CD4-positive, alpha-beta T cell (primary cell): ENCODE measurements around the gene PODXL. TPM values are rescaled to one million over a fixed set of nuclear protein-coding genes. Genes with fewer than 3 reads are reported as not detected.

Experiments
- ATAC-seq: fragments of 200-7000 bp; cut with Tn5 transposase; one replicate; pipeline ENCODE4 v1.10.0; 2022; ENCODE audit warnings: mild to moderate bottlenecking; ENCODE audit not compliant: poor library complexity
- CTCF ChIA-PET: fragments of 350-600 bp; sonication (Branson Sonifier 250); formaldehyde crosslinking; loops from one replicate; lab custom pipeline; 2021; ENCODE audit warnings: antibody characterized with exemption, inconsistent platforms; lab: Charles Lee
- POLR2A ChIA-PET: fragments of 350-600 bp; sonication (Branson Sonifier 250); formaldehyde crosslinking; loops from one replicate; lab custom pipeline; 2021; ENCODE audit warnings: antibody characterized with exemption, inconsistent platforms; lab: Charles Lee
- DNase-seq, 14 experiments: peaks; one replicate each; pipeline ENCODE4 v3.0.0-alpha.2; 2013 to 2020; ENCODE audit warnings: mixed read lengths in 2 of 14
- H3K27ac ChIP-seq, 2 donors: one replicate each; pipeline versions ENCODE4 v1.5.1 to v1.7.0; 2013; ENCODE audit warnings: low read length in 2 of 2, low read depth in 1 of 2, mild to moderate bottlenecking in 1 of 2
- H3K27me3 ChIP-seq, 2 experiments: 1 replicate in 1 of 2; 2 replicates in 1 of 2; pipeline versions ENCODE4 v1.6.1 to v1.7.0; 2013; ENCODE audit warnings: low read length in 2 of 2, control low read depth in 1 of 2, mild to moderate bottlenecking in 1 of 2, moderate library complexity in 1 of 2; ENCODE audit not compliant: insufficient read depth in 2 of 2, control insufficient read depth in 1 of 2
- H3K36me3 ChIP-seq: one replicate; pipeline ENCODE4 v1.6.1; 2013; ENCODE audit warnings: low read length, control low read depth; ENCODE audit not compliant: insufficient read depth
- H3K4me1 ChIP-seq: one replicate; pipeline ENCODE4 v1.6.1; 2013; ENCODE audit warnings: low read length, control low read depth; ENCODE audit not compliant: insufficient read depth
- H3K4me3 ChIP-seq: one replicate; pipeline ENCODE4 v1.5.1; 2013; ENCODE audit warnings: mild to moderate bottlenecking, low read length, moderate library complexity
- H3K9me3 ChIP-seq, 2 experiments: 1 replicate in 1 of 2; 2 replicates in 1 of 2; pipeline versions ENCODE4 v1.6.1 to v1.7.0; 2013; ENCODE audit warnings: low read length in 2 of 2, mild to moderate bottlenecking in 2 of 2, control low read depth in 1 of 2, moderate library complexity in 1 of 2; ENCODE audit not compliant: control insufficient read depth in 1 of 2, insufficient read depth in 1 of 2
- H3K27ac Mint-ChIP-seq: one replicate; pipeline ENCODE4 v1.8.0; 2020; ENCODE audit warnings: mixed read lengths
- H3K27me3 Mint-ChIP-seq: one replicate; pipeline ENCODE4 v1.8.0; 2021; ENCODE audit warnings: mixed read lengths
- H3K36me3 Mint-ChIP-seq: one replicate; pipeline ENCODE4 v1.8.0; 2021; ENCODE audit warnings: low read depth, mixed read lengths
- H3K4me1 Mint-ChIP-seq: one replicate; pipeline ENCODE4 v1.8.0; 2021; ENCODE audit warnings: low read depth, mixed read lengths
- H3K4me3 Mint-ChIP-seq: one replicate; pipeline ENCODE4 v1.8.0; 2020; ENCODE audit warnings: mild to moderate bottlenecking, mixed read lengths
- H3K9me3 Mint-ChIP-seq: one replicate; pipeline ENCODE4 v1.8.0; 2020; ENCODE audit warnings: mixed read lengths
- CTCF ChIP-seq: fragments of 200-600 bp; IDR thresholded peaks from one replicate; pipeline ENCODE4 v1.8.0; 2022; ENCODE audit warnings: antibody characterized with exemption, mild to moderate bottlenecking
- intact Hi-C, 2 experiments: fragments of 100-400 bp; cut with DNase I in 1 of 2; cut with micrococcal nuclease in 1 of 2; formaldehyde crosslinking; loops; one replicate each; pipeline versions ENCODE4 v1.15.1 to v1.9.0; 2023 to 2025; cut with DNase I, micrococcal nuclease
- total RNA-seq, 174 experiments: library from RNA in 2 of 174; stranded (reverse) in 2 of 174; gene quantifications; one replicate each; pipeline ENCODE4 v1.2.3 and lab custom pipeline; 2021 to 2026

The PODXL gene
- total RNA-seq, 2 experiments from 2014 or later, result 0.16 to 0.47 TPM

GRCh38 chr7:131454498-131454897, 101.9 kb downstream of the PODXL start:
- peaks cover 64% of the 10 kb centered on the region for H3K36me3 Mint-ChIP-seq
- Histone ChIP-seq H3K27ac (no peak overlapping the region), H3K4me3 (no peak overlapping the region), H3K27me3 (no peaks in the 10 kb centered on the region), H3K9me3 (no peaks in the 10 kb centered on the region), H3K4me1 (no peaks in the 10 kb centered on the region), H3K36me3 (peaks cover 14% of the 10 kb centered on the region)
- no peak overlapping the region for H3K27ac Mint-ChIP-seq
- H3K9me3 Mint-ChIP-seq, result no peaks in the 10 kb centered on the region
- no peaks in the 10 kb centered on the region for H3K27me3 Mint-ChIP-seq
- CTCF ChIA-PET, result interaction anchor here (0.6 kb wide), 1 partner anchor 332 kb away, joined by 3 read pairs; no protein-coding TSS in a partner anchor
- no peaks in the 10 kb centered on the region for H3K4me1 Mint-ChIP-seq
- no peak overlapping the region for H3K4me3 Mint-ChIP-seq
- no peak for ATAC-seq
- POLR2A ChIA-PET, result no interaction called here
- TF ChIP-seq CTCF, result no peak
- intact Hi-C loops, result no loop called here
- DNase-seq, result no peak

Other genes with a start within 250 kb of the PODXL start
- 10 to 100 TPM; 47.2 to 53.7 TPM for gene MKLN1, start 228.8 kb downstream of the PODXL start, total RNA-seq